SK-N-SH treated with all-trans-retinoic acid at 6 μM for 48 hours (cell line): Measurements from ENCODE around the gene TFRC.

Experiments
- CREB5 ChIP-seq: fragments of 250-450 bp; sonication (Bioruptor Pico); IDR thresholded peaks from 2 replicates; pipeline ENCODE4 v1.5.1; 2020; ENCODE audit warnings: low read depth, mild to moderate bottlenecking, moderate library complexity
- ISL1 ChIP-seq: fragments of 250-450 bp; sonication (Bioruptor Pico); IDR thresholded peaks from 2 replicates; pipeline ENCODE4 v2.1.2; 2022; ENCODE audit warnings: mild to moderate bottlenecking, moderate library complexity
- OSR1 ChIP-seq: fragments of 250-450 bp; sonication (Bioruptor Pico); IDR thresholded peaks from 2 replicates; pipeline ENCODE4 v1.8.0; 2022; ENCODE audit warnings: moderate library complexity, mild to moderate bottlenecking, inconsistent platforms
- PATZ1 ChIP-seq: fragments of 250-450 bp; sonication (Bioruptor Pico); IDR thresholded peaks from 2 replicates; pipeline ENCODE4 v1.8.0; 2020; ENCODE audit warnings: mild to moderate bottlenecking, moderate library complexity, borderline replicate concordance

- TF ChIP-seq PATZ1 (no peak), ISL1 (CRISPR knock-in tag) (no peak), OSR1 (CRISPR knock-in tag) (no peak), CREB5 (CRISPR knock-in tag) (no peak)
These were observed 30.1 kb upstream of the TFRC start for GRCh38 chr3:196111939-196112386.
